Fibroblast of the aortic adventitia (primary cell): Measurements from ENCODE around the gene EIF4E3. TPM values are rescaled to one million over a fixed set of nuclear protein-coding genes. Genes with fewer than 3 reads are reported as not detected.

ENCODE experiments used
- DNase-seq: peaks from one replicate; pipeline ENCODE4 v3.0.0-alpha.2; 2010; ENCODE audit warnings: low read depth
- H3K4me3 ChIP-seq: 2 replicates; pipeline ENCODE4 v1.5.1; 2011; ENCODE audit warnings: low read depth, mild to moderate bottlenecking, control low read depth, low read length, moderate library complexity
- total RNA-seq: library from RNA; depleted of rRNA; stranded (reverse); fragments of >200 nt; gene quantifications from 2 replicates; pipeline ENCODE4 v1.2.3, GENCODE V29; 2012; ENCODE audit warnings: low replicate concordance
- TF ChIP-seq, protein P1 (sequence below): IDR thresholded peaks from 2 replicates; pipeline ENCODE4 v1.5.1; 2011; ENCODE audit warnings: mild to moderate bottlenecking, low read length, control low read depth, inconsistent platforms; ENCODE audit not compliant: insufficient read depth

EIF4E3 gene
- total RNA-seq, 1 donor = 2.2 TPM

DNA sequence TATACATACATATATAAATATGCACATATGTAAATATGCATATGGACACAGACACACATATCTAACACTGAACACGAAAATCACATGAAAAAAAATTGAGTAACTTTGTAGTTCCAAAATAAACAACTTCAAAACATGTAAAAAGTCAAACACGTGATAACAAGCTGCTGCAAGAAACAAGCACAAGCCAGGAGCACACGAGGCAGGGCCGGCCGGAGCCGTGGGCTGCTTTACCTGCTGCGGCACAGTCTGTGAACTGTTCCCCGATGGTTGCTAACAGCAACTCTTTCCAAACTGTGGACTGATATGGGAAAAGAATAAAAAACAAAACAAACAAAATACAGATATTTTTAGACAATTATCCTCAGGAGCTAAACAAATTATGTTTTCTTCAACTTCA is 31.6 kb downstream of the EIF4E3 start:
- DNase-seq = no peak
- TF ChIP-seq, protein P1, sequence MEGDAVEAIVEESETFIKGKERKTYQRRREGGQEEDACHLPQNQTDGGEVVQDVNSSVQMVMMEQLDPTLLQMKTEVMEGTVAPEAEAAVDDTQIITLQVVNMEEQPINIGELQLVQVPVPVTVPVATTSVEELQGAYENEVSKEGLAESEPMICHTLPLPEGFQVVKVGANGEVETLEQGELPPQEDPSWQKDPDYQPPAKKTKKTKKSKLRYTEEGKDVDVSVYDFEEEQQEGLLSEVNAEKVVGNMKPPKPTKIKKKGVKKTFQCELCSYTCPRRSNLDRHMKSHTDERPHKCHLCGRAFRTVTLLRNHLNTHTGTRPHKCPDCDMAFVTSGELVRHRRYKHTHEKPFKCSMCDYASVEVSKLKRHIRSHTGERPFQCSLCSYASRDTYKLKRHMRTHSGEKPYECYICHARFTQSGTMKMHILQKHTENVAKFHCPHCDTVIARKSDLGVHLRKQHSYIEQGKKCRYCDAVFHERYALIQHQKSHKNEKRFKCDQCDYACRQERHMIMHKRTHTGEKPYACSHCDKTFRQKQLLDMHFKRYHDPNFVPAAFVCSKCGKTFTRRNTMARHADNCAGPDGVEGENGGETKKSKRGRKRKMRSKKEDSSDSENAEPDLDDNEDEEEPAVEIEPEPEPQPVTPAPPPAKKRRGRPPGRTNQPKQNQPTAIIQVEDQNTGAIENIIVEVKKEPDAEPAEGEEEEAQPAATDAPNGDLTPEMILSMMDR = no peak
- no peak overlapping the region for H3K4me3 ChIP-seq

DNA sequence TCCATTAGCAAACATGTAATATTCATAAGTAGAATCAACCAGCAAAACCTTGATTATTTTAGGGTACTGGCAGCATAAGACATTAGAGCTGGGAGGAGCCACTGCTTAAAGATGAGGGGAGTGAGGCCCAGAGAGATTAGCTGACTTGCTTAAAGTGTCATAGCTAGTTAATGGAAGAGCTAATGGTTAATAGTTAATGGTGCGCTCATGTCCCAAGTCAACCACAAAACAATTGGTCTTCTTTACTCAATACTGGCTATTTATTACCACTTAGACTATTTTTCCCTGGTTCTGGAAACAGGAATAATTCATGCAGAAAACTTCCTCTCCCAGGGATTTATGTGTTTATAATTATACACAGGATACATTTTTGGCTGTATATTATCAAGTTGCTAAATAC is 33.1 kb downstream of the EIF4E3 start:
- no peak overlapping the region for H3K4me3 ChIP-seq
- no peak for DNase-seq
- TF ChIP-seq, protein P1 = no peak

DNA sequence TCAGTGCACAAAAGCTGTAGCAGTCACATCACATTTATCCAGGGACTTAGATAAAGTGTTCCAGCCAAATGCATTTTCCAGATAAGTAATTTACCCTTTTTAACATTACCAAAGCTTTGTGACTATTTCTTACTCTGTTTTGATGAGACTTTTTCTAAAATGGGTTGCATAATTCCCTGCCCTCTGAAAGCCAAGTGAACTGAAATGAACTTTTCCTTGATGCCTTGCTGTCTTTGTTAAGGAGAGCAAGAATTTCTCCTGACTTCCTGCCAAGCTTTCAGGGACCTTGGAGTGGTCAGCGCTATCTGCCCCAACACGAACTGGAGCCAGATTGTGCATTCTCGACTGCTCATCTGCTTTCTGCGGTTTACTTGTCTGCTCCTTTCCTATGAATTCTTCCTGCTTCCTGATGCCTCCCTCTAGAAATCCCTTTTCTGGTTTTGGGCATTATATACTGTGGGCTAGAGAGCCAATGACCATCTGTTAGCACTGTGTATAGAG is 34.8 kb downstream of the EIF4E3 start:
- TF ChIP-seq, protein P1 = no peak
- DNase-seq = peak; percentile 69
- no peak overlapping the region for H3K4me3 ChIP-seq

DNA sequence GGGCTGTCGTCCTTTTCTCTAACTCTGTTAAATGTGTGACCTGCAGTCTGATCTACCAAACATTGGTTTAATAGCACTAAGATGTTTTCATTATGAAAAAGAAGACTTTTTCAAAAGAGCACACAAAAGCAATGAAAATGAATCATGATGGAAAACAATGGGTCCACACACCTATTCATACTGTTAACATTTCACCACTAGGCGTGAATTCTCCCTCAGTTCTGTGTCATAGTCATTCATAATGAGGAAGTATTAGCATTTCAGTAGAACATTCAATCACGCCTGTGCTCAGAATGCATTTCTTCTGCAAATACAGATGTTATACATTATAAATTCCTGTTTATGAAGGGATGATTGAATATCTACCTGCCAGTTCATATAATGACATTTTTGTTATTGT is 35.9 kb downstream of the EIF4E3 start:
- no peak overlapping the region for H3K4me3 ChIP-seq
- DNase-seq = no peak
- TF ChIP-seq, protein P1 = no peak

DNA sequence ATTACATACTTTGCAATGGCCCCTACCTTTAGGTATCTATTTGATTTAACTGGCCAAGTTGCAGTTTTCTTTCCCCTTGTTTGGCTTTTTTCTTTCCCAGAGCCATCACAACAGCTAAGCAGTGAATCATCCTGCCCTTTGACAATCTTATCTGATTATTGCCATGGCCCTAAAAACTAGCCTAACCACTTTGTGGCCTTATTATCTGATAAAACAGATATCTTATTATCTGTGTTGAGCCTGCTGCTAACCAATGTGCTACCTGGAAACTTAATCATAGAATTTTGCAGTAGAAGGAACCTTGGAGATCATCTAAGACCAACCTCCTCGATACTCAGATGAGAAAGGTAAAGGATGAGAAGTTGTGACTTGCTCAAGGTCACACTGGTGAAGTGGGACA is 37.1 kb downstream of the EIF4E3 start:
- DNase-seq = no peak
- H3K4me3 ChIP-seq = no peak overlapping the region
- TF ChIP-seq, protein P1 = no peak

DNA sequence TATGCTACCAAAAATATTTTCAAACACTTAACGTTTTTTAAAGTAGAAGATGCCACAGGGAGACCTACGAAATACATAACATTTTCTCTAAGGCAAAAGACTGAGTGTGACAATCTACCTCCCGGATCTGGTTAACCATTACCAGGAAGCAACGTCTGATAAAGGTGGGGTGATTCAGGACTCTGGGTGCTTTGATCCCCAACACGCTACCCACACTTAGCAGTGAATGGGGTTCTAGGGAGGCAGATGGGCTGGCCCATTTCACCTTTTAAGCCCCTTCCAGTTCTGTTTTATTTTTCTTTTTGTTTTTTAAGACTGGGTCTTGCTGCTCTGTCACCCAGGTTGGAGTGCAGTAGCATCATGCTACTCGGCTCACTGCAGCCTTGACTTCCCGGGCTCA is 39.5 kb downstream of the EIF4E3 start:
- no peak for DNase-seq
- TF ChIP-seq, protein P1 = no peak
- no peak overlapping the region for H3K4me3 ChIP-seq

DNA sequence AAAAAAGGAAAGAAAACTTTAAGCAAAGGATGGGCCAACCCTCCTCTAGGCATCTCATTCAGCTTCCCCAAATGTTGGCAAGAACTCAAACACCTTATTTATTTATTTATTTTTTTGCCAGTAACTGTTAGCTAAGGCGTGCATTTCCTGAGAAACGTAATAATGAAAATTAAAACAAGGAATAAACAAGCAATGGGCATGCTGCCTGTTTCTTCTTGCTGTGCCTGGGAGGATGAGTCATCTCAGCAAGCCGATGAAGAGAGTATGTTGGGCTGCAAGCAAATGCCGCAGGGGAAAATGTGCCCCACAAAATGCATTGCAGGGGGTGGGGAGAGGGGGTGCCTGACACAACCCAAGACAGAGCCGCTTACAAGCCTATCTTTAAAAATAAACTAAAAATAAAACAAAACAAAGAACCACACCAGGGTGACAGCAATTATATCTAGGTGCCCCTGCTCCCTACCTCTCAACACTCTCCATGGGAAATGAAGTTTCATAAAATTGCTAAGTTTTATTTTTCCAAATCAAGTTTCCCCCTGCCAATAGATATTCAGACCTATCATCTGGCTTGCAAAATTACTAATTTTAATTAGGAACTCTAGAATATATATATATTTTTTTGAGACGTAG is 40.3 kb downstream of the EIF4E3 start:
- TF ChIP-seq, protein P1 = no peak
- H3K4me3 ChIP-seq = no peak overlapping the region
- peak; percentile 61 for DNase-seq
